Measurements from ENCODE around the gene ZDHHC3. TPM values are rescaled to one million over a fixed set of nuclear protein-coding genes. Genes with fewer than 3 reads are reported as not detected.
A peak's percentile ranks its signal among the peaks of the same experiment; 100 is the strongest.

ZDHHC3 gene
- total RNA-seq = 36.6 TPM

DNA sequence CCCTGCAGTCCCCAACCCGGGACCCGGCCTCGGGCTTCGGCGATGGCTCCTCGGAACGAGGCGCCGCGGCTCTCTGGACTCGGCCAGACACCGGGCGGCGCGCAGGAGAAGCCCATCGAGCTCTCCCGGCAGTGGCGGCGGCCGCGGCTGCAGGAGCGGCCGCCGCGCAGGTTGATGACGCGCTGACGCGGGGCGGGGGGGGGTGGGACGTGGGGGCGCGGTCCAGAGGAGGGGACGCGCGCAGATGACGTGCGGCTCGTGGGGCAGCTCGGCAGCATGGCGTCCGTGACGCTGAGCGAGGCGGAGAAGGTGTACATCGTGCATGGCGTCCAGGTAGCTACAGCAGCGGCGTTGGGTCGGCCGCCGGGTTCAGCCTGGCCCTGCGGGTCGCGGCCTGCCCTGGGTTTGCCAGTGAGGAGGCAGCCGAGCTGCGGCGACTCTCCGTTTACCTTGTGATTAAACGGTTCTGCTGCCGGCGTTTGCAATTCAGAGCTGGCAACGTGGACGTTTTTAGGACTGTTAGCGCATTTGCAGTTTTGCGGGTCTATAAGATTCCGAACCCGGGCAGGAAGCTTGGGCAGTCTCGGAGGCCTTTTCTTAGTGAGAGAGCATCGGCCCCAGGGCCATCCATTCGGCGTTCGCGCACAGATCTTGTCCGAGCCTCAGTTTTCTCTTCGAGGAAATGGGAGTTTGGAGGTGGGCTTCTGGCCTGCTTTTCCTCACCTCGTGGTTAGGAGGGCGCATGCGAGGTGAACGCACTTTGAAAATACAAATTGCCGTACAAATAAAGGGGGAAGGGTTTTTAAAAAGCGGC, at the start of gene ZDHHC3, which contains the start of gene EXOSC7:
Gene ZDHHC3, minus strand, starts transcription at position 173 of the 814 bp plus-strand sequence. CDS start 16,738 bp downstream, outside the sequence.
Gene EXOSC7, plus strand, starts transcription at position 243 of the 814 bp plus-strand sequence. Its CDS starts 34 bp downstream, at position 277.
- ATAC-seq (peak; percentile 90), DNase-seq (ENCODE audit: low spot score) (peak; percentile 88)

- ATAC-seq (peak; percentile 25), DNase-seq (ENCODE audit: low spot score) (no peak)
Measured at GRCh38 chr3:45024542-45025255, 48.7 kb upstream of the ZDHHC3 start.

DNA sequence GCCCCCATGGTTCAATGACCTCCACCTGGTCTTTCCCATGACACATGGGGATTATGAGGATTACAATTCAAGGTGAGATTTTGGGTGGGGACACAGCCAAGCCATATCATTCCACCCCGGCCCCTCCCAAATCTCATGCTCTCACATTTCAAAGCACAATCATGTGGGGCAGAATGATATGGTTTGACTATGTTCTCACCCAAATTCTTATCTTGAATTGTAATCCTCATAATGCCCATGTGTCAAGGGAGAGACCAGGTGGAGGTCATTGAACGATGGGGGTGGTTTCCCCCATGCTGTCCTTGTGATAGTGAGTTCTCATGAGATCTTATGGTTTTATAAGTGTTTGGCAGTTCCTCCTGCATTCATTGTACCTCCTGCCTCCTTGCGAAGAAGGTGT, 47.7 kb upstream of the ZDHHC3 start:
- DNase-seq (ENCODE audit: low spot score) = no peak
- ATAC-seq = no peak

DNA sequence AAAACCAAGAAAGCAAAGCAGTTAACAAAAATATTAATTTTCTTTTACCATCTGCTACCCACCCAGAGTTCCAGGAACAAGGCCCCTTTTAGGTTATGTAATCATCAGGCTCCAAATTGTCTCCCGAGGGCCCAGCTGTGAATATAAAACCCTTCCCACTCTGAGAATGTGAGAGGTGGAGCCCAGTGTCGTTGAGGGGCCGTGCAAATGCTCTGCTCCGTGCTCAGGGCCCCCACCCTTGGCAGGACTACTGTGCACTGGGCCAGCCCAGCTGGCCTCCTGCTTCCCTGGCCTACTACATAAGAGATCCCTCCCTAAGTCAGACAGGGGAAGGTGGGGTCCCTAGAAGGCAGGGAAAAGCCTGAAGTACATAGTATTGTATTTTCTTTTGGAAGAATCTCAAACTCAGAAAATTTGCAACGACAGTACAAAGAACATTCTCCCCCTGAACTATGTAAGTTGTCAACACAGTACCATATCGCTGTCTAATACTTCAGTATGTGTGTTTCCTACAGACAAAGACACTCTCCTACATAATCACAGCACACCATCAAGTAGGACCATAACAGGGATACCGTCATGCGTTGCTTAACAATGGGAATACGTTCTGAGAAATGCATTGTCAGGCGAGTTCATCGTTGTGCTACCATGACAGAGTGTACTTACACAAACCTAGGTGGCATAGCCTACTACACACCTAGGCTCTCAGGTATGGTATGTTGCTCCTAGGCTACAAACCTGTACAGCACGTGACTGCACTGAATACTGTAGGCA, 45.7 kb upstream of the ZDHHC3 start:
- DNase-seq (ENCODE audit: low spot score) (no peak), ATAC-seq (no peak)

DNA sequence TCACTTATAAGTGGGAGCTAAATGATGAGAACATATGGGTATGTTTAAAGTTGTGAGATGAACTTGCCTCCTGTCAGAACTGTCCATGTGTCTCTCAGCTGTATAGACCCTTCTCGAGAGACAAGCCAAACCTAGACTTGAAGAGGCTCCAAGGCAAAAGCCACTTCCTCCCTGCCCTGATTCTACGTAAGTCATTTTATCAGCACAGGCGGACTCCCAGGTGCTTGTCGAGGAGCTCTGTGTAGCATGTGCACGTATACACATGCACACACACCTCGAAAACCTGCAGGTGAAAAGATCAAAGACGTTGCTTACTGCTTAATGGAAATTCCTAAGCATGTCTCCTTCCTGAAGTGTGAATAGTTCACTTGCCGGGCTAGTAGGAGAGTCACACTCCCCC, 44.6 kb upstream of the ZDHHC3 start:
- no peak for ATAC-seq
- DNase-seq (ENCODE audit: low spot score) = no peak

- no peak for ATAC-seq
- DNase-seq (ENCODE audit: low spot score) = no peak
Measured at GRCh38 chr3:45017821-45018220, 41.8 kb upstream of the ZDHHC3 start.

- ATAC-seq = no peak
- DNase-seq (ENCODE audit: low spot score) = no peak
Measured at GRCh38 chr3:45016916-45017315, 40.9 kb upstream of the ZDHHC3 start.

DNA sequence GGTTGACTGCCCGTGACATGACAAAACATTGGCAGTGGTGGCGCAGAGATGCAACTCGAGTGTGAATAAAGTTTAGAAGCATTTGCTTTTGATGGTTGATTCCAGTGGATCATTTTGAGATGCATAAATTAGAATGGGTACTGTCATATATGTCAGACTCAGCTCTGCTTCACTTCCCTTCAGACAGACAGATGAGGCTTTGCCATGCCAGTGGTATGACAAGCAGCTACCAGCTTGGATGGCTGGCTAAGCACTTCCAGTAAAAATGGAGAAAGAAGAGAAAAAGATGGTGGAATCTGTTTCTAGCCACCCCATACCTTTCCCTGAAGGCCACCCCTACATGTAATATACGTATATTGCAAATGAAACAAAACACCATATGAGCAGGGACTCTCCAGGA, 36.6 kb upstream of the ZDHHC3 start:
- DNase-seq (ENCODE audit: low spot score) (no peak), ATAC-seq (no peak)

- DNase-seq (ENCODE audit: low spot score) (no peak), ATAC-seq (peak; percentile 58)
Measured at GRCh38 chr3:45011756-45012508, 36.0 kb upstream of the ZDHHC3 start.

DNA sequence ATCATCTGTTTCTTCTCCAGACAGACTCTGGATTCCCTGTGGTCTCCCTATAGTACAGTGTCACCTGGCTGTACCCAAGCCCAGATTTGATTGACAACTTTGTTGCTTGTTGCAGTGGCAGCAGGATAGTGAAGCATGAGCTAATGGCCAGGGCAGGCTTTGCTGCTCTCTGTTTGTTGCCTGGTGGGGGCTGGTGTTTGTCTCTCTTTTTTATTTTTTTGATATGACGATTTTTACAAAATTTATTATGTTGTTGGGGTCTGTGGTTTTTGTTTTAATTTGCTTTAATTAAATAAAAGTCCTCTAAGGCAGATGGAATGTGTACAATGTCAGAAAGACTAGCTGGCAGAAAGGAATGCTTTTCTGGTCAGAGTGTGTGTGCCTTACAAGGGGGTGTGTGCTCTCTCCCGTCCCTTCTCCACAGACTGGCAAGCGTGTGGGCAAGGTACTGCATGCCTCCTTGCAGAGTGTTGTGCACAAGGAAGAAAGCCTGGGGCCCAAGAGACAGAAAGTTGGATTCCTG, 34.9 kb upstream of the ZDHHC3 start:
- DNase-seq (ENCODE audit: low spot score) (no peak), ATAC-seq (no peak)

GRCh38 chr3:45009868-45010267, 33.9 kb upstream of the ZDHHC3 start:
- DNase-seq (ENCODE audit: low spot score) = no peak
- no peak for ATAC-seq

DNA sequence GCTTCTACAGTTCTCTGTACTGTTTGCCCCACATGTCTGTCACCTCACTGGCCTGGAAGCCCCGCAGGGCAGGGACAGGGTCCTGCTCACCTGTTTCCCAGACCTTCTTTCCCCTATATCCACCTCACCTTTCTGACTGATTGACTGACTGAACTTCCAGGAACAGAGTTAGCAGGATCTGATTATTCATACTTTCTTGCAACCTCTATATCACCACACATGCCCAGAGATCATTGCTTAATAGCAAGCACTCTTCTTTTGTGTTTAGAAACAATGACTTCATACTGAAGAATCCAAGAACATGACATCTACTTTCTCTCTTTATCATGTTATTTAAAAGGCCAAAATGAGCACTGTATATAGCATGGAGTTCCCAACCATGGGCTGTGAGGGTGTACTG, 32.1 kb upstream of the ZDHHC3 start:
- no peak for ATAC-seq
- DNase-seq (ENCODE audit: low spot score) = no peak

GRCh38 chr3:45007091-45007490, 31.1 kb upstream of the ZDHHC3 start:
- ATAC-seq (no peak), DNase-seq (ENCODE audit: low spot score) (no peak)

DNA sequence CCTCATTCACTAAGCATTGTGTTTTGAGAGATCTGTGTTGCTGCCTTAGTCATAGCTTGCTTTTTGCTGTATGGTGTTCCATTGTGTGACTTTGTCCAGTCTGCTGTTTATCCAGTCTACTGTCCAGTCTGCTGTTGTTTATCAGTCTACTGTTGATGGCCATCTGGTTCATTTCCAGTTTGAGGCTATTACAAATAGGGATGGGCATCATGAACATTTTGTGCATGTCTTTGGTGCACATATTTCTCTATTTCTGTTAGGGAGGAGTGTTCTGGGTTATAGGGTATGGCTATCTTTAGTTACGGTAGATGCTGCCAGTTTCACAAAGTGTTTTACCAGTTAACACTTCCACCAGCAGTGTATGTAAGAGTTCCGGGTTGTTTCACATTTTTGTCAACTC, 27.9 kb upstream of the ZDHHC3 start:
- no peak for ATAC-seq
- no peak for DNase-seq (ENCODE audit: low spot score)

DNA sequence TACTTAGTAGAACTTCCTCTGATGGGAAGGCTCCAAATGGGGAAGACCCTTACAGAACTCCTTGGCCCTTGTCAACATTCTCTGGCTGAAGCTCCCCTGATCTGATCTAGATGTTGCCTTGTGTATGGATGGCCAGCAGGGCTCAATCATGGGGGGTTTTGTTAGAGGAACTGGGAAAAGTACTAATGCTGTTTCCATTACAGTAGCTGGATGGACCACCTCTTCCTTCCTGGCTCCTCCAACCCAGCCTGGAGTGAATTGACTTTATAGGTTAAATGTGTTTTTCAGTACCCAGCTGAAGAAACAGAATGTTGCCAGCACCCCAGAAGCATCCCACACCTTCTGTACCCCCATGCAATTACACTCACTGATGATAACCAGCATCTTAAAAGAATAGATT, 27.4 kb upstream of the ZDHHC3 start:
- DNase-seq (ENCODE audit: low spot score) (no peak), ATAC-seq (no peak)

DNA sequence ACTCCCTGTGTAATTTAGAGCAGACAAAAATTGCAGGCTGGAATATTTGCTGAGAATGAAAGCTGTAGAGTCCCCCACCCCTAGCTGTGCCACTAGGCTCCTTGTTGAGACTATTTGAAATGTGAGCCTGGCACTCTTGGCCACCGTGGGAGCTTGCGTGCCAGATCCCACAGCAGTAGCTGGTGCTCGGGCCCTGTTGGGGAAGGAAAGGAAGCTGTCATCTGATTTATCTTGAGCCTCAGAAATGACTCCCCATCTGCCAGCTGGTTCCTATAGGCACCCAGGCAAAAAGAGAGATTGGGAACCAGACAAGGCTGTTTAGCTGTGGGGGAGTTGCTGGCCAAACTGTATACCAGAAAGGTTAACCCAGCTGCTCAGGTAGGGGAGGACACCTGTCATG, 26.7 kb upstream of the ZDHHC3 start:
- ATAC-seq (peak; percentile 18), DNase-seq (ENCODE audit: low spot score) (no peak)

DNA sequence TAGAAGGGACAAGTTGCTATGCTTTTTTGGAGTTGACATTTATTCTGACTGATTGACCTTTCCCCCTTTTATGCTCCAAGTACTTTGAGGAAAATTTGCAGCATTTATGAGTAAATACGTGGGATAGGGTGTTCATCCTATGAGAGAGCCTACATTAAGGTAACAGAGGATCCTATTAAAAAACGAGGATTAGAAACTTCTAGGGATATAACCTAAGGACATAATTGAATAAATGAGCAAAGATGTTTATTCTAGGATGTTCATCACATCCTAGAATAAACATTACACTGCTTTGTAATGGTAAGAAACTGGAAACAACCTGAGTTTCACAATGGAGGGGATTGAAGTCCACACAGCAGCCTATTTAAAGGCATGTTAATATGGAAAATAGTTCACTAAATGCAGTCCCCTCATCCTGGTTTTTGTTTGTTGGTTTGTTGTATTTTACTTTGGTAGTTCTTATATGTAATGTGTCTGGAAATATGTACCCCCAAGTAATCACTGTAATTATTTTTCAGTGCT, 26.2 kb upstream of the ZDHHC3 start:
- DNase-seq (ENCODE audit: low spot score) = no peak
- peak; percentile 83 for ATAC-seq

DNA sequence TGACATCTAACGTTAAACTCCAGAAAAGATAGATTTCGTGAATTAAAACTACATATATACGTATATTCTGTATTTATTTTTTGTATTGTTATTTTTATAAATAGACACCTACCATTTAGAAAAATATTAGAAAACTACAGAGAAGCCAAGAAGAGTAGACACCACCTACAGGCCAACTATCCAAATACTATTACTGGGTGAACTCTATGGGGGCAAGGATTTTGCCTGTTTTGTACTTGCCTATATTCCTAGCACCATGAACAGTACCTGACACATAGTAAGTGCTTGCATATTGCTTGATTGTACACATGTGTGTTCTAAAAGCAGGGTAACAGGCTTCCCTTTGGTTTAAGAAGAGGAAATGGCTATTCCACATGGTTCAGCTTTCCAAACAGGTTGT, 25.8 kb upstream of the ZDHHC3 start:
- no peak for ATAC-seq
- DNase-seq (ENCODE audit: low spot score) = no peak

DNA sequence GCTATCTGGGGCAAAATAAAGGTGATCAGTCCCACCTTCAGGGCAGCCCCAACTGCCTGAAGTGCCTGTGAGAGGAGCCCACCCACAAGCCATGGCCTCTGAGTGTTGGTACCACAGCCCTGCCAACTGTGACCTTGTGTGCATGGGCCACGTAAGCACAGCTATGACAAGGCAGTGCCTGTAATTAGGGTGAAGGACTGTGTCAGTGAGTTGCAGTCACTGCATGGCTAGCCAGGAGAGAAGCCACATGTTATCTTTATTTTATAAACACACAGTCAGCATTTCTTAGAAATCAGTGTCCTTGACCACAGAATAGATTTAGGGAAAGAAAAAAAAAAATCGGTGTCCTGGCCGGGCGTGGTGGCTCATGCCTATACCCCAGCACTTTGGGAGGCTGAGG, 24.8 kb upstream of the ZDHHC3 start:
- no peak for ATAC-seq
- no peak for DNase-seq (ENCODE audit: low spot score)

- ATAC-seq (no peak), DNase-seq (ENCODE audit: low spot score) (no peak)
Measured at GRCh38 chr3:44999782-45000181, 23.8 kb upstream of the ZDHHC3 start.

Data from left lobe of liver (tissue), 2 donors.